GM19239 (cell line): ENCODE data around the gene PCDH1.
A peak's percentile ranks its signal among the peaks of the same experiment; 100 is the strongest.
"Not testable (repeated sequence)": the region's sequence is repeated elsewhere in the genome, so short reads cannot be mapped to it uniquely, and the experiment has no call there.

Experiments used
- DNase-seq: peaks from one replicate; pipeline ENCODE4 v3.0.0; 2011; ENCODE audit warnings: low spot score; ENCODE audit not compliant: insufficient read length
- FAIRE-seq: peaks from 2 replicates; lab custom pipeline; 2011; peaks lifted over from hg19 to GRCh38; lab: Jason Lieb, UNC

PCDH1 gene

DNA sequence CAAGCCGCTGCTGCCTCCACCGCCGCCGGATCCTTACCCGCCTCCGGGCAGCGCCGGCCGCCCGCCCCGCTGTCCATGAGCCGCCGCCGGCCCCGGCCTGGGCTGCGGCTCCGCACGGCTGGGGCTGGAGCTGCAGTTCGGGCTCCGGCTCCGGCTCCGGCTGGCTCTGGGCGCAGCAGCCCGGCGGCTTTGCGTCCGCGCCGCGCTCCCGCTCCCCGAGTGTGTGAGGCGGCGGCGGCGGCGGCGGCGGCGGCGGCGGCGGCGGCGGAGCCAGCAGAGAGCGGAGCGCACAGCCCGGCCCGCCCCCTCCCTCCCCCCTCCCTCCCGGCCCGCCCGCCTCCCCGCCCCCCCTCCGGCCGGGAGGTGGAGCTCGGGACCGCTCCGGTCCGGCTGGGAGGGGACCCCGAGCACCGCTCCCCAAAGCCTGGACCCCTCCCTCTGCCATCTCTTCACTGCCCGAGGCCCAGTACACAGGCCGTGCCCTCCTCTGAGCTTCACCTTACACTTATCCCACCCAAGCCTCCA lies at the start of gene PCDH1:
TSS of gene PCDH1 (minus strand) at position 225 of the 525 bp plus-strand sequence. CDS start at position 77, 148 bp downstream.
- no peak for FAIRE-seq

DNA sequence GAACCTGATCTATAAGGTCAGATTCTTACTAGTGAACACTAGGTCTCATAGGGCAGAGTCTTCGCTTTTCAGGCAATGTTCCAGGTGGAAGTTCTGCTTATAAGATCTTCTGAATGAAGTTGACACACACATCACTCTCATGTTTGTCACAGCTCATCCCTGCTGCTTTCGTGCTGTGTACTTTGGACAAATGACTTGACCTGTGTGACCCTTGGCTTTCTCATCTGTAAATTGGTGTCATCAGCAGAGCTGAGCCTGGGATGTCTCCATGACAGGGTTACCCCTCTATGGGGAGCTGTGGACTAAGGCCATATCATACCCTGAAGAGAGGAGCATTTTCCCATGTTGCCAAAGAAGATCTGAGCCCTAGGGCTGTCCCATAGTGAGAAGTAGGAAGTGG lies 48.2 kb upstream of the PCDH1 start:
- FAIRE-seq = no peak
- DNase-seq = no peak

More for the DNA sequence above, at the start of gene PCDH1:
- DNase-seq = no peak

DNA sequence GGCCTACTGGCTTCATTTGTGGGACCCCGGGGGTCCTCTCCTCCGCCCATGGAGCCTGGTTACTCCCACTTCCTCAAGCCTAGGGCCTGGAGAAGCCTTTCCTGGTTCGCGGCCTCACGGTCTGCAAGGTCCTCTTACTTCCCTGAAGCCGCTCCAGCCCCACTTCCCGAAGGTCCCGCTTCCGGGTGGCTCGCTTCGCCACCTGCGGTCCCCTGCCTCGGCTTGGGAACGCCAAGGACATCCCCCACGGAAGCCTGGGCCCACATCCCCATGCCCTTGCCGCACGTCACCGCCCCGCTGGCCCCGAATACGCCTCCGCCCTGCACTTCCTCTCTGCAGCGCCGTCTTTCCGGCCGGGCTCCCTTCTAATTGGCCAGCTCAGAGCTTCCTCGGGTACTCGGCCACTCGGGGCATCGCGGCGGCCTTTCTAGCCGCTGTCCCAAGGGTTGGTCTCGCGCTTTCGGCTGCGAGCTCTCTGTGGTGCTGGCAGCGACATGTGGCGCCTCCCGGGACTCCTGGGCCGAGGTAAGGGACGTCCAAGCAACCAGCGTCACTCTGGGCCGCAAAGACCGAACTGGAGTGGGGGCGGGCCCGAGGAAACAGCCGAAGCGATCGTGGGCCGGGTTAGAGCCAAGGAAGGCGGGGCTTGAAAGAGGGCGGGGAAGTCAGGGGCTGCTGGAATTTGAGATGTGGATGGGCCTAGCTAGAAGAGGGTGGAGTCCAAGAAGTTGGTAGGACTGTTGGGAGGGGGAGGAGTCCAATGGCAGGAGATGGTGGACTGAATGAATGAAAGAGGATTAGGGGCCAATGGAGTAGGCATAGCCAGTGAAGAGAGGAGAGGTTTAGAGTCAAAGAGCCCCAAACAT lies 45.5 kb upstream of the PCDH1 start, which contains the start of gene DELE1:
TSS of gene DELE1 (plus strand) at position 424 of the 866 bp plus-strand sequence. CDS start at position 495, 71 bp downstream.
- DNase-seq (peak; percentile 90), FAIRE-seq (peak; percentile 99)

DNA sequence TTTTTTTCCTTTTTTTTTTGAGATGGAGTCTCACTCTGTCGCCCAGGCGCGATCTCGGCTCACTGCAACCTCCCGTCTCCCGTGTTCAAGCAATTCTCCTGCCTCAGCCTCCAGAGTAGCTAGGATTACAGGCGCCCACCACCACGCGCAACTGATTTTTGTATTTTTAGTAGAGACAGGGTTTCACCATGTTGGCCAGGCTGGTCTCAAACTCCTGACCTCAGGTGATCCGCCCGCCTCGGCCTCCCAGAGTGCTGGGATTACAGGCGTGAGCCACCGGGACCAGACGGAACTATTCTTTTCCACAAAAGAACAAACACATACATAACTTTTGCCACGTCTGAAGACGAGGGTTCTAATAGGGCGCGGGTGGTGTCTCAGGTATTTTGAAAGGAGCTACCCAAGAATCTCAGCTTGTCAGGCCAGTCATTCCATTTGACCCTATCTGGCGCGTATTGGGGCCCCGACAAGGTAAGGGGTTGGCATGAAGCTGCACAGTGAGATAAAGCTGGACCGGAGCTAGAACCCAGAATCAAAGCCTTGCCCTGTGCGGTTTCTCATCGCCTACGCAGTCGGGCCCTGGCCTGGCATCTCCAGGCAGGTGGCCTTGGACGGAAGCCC lies 44.7 kb upstream of the PCDH1 start:
- DNase-seq = not testable (repeated sequence)
- peak; percentile 4 for FAIRE-seq

DNA sequence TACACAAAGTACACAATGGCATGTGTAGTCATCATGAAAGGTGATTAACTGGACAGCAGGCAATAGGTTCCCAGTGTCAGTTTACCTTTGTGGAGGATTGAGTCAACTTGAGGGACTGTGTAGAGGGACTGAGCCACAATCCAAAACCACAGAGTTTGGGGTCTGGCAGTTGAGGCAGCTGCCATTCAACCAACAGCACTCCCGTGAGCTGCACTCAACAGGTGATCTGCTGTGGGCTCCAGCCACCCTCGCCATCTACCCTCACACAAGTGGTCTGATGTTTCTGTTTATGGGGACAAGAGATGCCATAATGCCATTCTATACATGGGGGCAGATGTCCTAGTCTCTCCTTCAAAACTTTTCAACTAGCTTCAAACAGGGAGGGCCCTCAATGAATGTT lies 42.6 kb upstream of the PCDH1 start:
- DNase-seq (no peak), FAIRE-seq (no peak)

DNA sequence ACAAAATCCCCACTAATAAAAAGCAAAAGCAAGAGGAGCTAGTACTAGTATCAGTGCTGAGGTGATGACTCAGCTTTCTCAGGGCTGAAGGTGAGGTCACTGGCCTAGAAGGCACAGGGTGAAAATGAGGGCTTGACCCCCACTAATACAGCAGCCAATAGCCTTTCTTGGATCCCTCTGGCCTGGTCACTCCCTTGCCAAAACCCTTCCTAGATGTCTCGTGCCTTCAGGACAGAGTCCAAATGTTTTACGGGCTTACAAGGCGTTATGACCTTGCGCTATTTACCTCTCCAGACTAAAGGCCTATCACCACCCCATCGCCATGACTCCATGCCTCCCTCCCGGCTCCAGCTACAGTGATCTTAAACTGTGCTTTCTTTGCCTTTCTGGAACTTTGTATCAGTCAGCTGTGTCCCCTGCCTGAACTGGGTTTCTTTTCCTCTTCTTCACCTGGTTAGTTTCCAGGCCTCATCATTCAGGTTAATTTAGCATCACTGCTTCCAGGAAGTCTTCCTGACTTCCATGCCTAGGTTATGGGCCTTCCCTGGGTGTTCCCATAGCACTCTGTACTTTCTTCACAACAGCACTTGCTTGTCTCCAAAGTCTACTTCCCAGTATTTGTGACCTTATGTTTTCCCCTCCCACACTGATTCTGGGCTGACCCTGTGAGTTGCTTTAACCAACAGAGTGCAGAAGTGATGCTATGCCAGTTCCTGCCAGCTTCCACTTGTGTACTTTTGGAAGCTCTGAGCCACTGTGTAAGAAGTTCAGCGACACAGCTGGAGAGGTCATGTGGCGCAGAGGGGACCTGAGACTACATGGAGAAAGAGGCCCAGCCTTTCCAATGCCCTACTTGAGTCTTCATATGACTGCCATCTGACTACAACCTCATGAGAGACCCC lies 41.3 kb upstream of the PCDH1 start:
- FAIRE-seq (no peak), DNase-seq (no peak)

DNA sequence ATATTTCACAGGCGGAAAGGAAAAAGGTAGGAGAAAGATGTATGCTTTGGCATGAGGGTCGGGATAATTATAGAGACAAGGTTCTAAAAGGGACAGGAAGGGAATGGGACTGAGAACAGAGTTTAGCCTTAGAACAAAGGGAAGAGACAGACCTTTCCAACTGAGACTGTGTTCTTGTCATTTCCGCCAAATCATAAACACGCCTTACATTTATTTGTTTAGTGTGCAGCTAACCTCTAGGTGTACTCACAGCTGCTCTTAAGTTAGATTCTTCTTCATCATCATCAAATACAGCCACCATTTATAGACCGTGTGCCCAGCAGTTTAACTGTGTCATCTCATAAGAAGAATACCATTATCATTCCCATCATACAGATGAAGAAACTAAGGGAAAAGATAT lies 39.5 kb upstream of the PCDH1 start:
- peak; percentile 4 for FAIRE-seq
- DNase-seq = no peak

DNA sequence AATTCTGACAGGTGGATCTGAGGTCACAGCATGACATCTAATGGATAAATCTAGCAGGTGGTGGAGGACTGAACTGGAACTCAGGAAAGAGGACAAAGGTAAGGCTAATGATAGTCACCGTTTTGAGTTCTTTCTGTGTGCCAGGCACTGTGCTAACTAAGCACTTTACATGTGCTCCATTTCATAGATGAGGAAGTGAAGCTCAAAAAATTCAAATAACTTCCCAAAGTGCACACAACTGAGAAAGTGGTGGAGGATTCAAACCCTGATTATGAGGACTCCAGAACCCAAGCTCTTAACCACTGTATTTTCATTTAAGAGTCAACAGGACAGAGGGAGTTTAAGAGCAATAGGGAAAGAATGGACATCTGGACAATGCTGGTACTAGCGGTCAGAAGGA lies 38.3 kb upstream of the PCDH1 start:
- peak; percentile 28 for FAIRE-seq
- DNase-seq = no peak

DNA sequence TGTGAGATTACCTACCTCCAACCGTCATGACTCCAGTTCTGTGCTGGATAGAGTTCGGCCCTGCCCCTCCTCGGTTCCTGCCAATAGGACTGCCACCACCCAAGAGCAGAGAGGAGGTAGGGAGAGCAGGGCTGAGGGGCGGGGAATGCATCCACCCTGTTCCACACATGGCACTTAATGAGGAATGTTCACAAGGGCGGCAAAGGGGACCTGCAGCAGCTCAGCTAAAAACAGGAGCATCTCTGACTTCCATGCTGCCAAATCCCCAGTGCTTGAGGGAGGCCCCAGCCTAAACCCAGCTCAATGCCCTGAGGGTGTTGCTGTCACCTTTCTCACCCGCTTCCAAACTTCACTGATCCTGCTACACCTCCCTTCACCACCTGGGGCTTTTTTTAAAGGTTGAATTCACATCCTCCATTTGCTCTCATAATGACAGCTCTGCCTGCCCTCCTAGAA lies 37.7 kb upstream of the PCDH1 start:
- DNase-seq = no peak
- FAIRE-seq = no peak

DNA sequence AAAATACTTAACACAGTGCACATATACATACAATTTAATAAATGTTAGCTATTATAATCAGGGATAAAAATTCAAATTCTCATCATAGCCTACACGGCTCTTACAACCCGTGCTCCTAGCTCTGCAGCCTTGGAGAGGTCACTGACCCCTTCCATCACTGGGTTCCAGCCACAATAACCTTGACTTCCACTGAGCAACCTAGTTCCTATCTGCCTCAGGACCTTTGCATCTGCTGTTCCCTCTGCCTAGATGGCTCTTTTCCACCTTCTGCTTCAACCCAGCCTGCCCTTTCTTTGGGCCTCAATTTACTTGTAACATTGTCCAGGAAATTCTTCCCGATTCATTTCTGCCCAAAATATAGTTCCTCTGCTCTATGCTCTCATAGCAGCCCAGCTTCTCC lies 36.6 kb upstream of the PCDH1 start:
- DNase-seq = no peak
- no peak for FAIRE-seq

DNA sequence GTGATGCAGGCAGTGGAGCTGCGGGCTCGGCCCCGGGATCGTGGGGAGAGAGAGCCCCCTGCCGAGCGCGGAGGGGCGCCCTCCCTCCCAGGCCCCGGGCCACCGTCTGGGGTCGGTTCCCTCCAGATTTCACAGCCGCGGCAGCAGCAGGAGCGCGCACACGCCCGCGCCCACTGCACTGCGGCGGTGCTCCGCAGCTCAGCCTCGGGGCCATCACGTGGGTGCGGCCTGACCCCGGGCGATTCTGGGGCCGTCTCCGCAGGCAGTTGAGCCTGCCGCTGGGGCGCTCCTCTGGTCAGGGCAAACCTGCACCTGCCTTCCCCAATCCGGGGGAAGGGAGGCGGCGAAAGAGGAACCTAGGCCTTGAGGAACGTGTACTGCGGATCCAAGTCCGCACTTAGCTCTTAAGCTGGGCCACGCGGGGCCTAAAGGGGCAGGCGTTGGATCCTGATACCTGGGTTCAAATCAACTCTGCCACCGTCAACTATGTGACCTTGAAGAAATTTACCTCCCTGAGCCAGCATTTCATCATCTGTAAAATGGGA lies 36.1 kb upstream of the PCDH1 start:
- DNase-seq (no peak), FAIRE-seq (no peak)

DNA sequence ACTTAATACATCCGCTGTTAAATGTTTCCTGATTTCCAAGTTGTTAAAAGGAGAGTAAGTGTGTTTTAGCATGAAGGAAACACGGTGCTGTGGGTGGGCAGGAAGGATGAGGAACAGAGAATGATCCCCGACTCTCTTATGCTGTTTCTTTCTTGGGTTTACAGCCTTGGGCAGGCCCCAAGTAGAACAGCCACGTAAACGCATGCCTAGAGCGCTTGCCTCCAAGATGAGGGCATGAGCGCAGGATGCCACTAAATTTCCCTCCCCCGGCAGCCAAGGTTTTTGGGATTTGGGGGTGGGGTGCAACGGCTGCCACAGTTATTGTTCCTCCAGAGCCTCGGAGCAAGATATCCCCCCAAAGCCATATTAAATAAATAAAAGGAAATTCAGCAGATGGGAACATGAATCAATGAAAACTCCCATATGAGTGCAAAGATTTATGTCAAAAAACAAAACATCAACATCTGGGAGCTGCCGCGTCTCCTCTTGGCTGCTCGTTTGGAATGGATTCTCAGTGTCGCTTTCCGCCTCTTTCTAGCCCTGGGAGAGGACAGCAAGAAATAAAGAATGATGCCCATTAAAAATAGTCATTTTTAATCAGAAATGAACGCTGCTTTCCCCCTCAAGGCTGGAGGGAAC lies 35.5 kb upstream of the PCDH1 start:
- no peak for DNase-seq
- FAIRE-seq = no peak

DNA sequence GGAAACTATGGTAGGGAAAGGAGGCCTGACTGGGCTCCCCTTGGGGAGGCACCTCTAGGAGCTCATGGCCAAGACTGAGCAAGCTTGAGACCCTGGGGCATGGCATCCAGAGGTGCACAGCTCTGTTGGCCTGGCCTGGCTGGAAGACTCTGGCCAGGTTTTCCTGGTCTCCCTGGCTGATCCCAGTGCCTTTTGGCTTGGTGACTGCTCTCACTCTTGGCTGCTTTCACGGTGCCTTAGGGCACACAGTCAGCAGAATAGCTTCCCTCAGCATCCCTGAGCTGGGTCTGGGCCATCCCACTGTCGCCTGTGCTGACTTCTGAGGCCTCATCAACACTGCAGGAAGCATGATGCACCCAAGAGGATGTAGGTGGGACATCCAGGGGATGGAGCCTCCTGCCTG lies 32.1 kb upstream of the PCDH1 start:
- DNase-seq (no peak), FAIRE-seq (no peak)

DNA sequence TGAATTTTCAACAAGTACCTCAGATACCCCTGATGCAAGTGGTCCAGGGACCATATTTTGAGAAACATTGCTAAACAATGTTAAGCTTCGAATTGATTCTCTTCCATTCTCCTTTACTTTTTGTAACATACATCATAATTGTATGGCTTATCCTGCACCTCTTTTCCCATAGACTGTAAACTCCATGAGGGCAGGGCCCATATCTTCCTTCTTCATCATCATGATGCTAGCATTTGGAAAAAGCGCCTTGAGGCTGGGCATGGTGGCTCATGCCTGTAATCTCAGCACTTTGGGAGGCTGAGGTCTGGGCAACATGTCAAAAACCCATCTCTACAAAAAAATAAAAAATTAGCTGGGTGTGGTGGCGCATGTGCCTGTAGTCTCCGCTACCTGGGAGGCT lies 31.0 kb upstream of the PCDH1 start:
- FAIRE-seq = no peak
- DNase-seq = no peak

DNA sequence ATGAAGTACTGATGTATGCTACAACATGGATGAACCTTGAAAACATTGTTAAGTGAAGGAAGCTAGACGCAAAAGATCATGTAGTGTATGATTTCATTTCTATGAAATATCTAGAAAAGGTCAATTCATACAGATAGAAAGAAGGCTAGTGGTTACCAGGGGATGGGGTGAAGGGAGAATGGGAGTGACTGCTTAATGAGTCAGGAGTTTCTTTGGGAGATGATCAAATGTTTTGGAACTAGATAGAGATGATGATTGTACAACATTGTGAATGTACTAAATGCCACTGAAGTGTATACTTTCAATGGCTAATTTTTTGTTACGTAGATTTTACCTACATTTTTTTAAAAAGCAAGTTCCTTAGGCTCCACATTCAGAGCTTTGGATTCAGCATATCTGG lies 30.6 kb upstream of the PCDH1 start:
- DNase-seq (no peak), FAIRE-seq (no peak)

DNA sequence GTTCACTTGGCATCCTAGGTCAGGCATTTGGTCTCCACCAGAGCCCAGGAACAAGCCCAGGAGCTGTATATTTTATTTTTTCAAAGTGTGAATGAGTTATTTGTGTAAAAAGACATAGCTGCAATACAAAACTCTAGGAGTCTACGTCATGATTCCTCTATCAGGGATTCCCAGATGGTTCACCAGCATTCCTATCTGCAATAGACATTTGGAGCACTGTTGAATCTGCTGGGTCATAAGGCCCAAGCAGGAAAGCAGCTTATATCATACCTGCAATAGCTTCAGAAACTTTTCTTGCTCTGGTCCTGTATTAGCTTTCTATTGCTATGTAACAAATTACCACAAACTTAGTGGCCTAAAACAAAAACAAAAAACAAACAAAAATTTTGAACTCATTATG lies 28.8 kb upstream of the PCDH1 start:
- no peak for FAIRE-seq
- no peak for DNase-seq

DNA sequence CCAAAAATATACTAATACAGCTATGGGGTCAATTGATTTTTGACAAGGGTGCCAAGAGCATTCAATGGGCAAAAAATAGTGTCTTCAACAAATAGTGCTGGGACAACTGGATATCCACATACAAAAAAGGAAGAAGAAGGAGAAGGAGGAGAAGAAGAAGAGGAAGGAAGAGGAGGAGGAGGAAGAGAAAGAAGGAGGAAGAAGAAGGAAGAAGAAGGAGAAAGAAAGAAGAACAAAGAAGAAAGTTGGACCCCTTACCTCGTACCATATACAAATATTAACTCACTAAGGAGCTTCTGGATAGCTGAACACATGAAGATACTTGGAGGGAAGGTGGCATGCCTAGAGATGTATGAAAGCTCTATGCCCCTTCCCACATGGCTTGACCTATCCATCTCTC lies 28.3 kb upstream of the PCDH1 start:
- no peak for FAIRE-seq

DNA sequence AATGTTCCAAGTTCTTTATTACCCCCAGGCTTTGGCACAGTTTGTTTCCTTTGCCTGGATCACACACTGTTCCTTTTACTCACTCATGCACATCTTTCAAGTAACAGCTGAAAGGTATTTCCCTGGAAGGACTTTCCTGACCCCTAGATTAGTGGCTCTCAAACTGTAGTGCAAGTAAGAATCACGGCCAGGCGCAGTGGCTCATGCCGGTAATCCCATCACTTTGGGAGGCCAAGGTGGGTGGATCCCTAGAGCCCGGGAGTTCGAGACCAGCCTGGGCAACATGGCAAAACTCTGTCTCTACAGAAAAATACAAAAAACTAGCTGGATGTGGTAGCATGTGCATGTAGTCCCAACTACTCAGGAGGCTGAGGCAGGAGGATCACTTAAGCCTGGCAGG lies 26.3 kb upstream of the PCDH1 start:
- no peak for FAIRE-seq
- DNase-seq = no peak

More for the DNA sequence above, 28.3 kb upstream of the PCDH1 start:
- no peak for DNase-seq

DNA sequence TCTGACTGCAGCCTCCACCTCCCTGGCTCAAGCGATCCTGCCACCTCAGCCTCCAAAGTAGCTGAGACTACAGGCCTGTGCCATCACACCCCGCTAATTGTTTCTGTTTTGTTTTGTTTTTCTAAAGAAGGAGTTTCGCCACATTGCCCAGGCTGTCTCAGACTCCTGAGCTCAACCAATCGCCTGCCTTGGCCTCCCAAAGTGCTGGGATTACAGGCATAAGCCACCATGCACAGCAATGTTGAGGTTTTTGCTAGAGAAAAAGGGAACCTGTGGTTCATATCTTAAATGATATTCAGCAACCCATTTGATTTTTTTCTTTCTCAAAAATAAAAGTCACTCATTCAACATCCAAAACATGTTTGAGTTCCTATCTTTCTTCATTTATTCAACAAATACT lies 25.1 kb upstream of the PCDH1 start:
- FAIRE-seq = no peak
- no peak for DNase-seq
